ENCODE measurements around the gene SENP1. TPM values are rescaled to one million over a fixed set of nuclear protein-coding genes. Genes with fewer than 3 reads are reported as not detected.

SENP1 gene
- total and polyA plus RNA-seq, 2 of the 4 experiments (the other 2 are of a cell fraction), result 7.2 to 25.3 TPM

- BruUV-seq (replicated peaks), result no TSS peak
- no peak for ATAC-seq (ENCODE audit: low read depth)
- WGBS, 2 experiments (ENCODE audit: extremely low coverage in 2 of 2, insufficient read length in 1 of 2), result no CpG with 5 or more reads among the region's 4 CpGs
- Histone ChIP-seq H4K5ac (ENCODE audit: low read depth, low read length) (no peak overlapping the region), H2BK5ac (ENCODE audit: low read depth, low read length, poor library complexity, severe bottlenecking) (no peak overlapping the region), H2AK5ac (ENCODE audit: low read depth, low read length) (no peak overlapping the region), H2AFZ (replicated peaks; ENCODE audit: low read length, poor library complexity) (no peak overlapping the region), H2AK9ac (replicated peaks; ENCODE audit: low read depth, low read length, poor library complexity) (no peak overlapping the region), H3K36me3 (ENCODE audit: control insufficient read depth, insufficient read depth, low read length) (no peaks in the 10 kb centered on the region), H4K8ac (ENCODE audit: low read depth in 2 of 2, low read length in 2 of 2) (no peak overlapping the region; a peak in 1 of 4 replicates), H3K56ac (ENCODE audit: extremely low read depth, insufficient read depth, low read length) (no peak overlapping the region), H2BK20ac (ENCODE audit: low read depth, low read length) (no peak overlapping the region), H3K4me1 (ENCODE audit: control insufficient read depth, insufficient read depth, low read length) (peaks cover 7% of the 10 kb centered on the region), H3K9ac (ENCODE audit: low read depth, low read length) (no peak overlapping the region), H4K20me1 (ENCODE audit: insufficient read depth, low read length) (no peaks in the 10 kb centered on the region), H3K18ac (ENCODE audit: low read depth, low read length) (no peak overlapping the region), H3K4ac (ENCODE audit: low read depth, low read length) (peak overlapping the region; percentile 41; the same call in 1 of the 2 replicates), H3K79me1 (ENCODE audit: low read depth in 1 of 2, low read length in 2 of 2) (peaks cover 19 to 33% of the 10 kb centered on the region in 2 experiments), H3K4me2 (ENCODE audit: low read depth, low read length) (peak overlapping the region; percentile 82), H3K23ac (ENCODE audit: low read depth, low read length) (peak overlapping the region; percentile 79), H3K9me3 (ENCODE audit: control insufficient read depth, insufficient read depth, low read length) (no peaks in the 10 kb centered on the region), H3K27ac (ENCODE audit: insufficient read depth, low read length) (no peak overlapping the region), H3K4me3 (ENCODE audit: insufficient read depth, low read depth, low read length) (peak overlapping the region; percentile 27; the same call in 1 of the 2 replicates), H4K91ac (ENCODE audit: insufficient read depth, low read depth, low read length) (no peak overlapping the region), H2BK120ac (ENCODE audit: low read depth, low read length) (no peak overlapping the region), H2BK15ac (ENCODE audit: low read depth, low read length) (no peak overlapping the region), H3K14ac (replicated peaks; ENCODE audit: low read depth, low read length) (peak overlapping the region; percentile 44; the same call in 1 of the 2 replicates), H3K27me3 (ENCODE audit: control insufficient read depth, insufficient read depth, low read length) (no peaks in the 10 kb centered on the region), H3K9me1 (ENCODE audit: insufficient read depth, low read length) (0 out of 2 replicates have a peak, but pooled peaks cover 3% of the 10 kb centered on the region)
- CTCF ChIA-PET, result no interaction called here
- DNase-seq, result no peak
- dilution Hi-C loops (cut with HindIII; ENCODE audit: low sequenced_read_pairs, unreplicated experiment), result no loop called here
- POLR2A ChIA-PET (ENCODE audit: unreplicated experiment), result no interaction called here
- TF ChIP-seq MAZ (IDR thresholded peaks at IDR 0.05; ENCODE audit: borderline replicate concordance, low read depth, low read length) (no peak), FOS (IDR thresholded peaks at IDR 0.05; ENCODE audit: low read depth, low read length) (no peak), POLR2A (IDR thresholded peaks at IDR 0.05; ENCODE audit: low read depth, low read length) (no peak), ELK1 (IDR thresholded peaks at IDR 0.05; ENCODE audit: borderline replicate concordance, low read depth, low read length) (no peak)
- in situ Hi-C loops (cut with MboI; ENCODE audit: low sequenced_read_pairs), result no loop called here
- intact Hi-C loops (cut with micrococcal nuclease), result no loop called here
These were observed 1.3 kb downstream of the SENP1 start for GRCh38 chr12:48104531-48104930.

All from IMR-90 (cell line).